Measurements from ENCODE around the gene TACR2.

The TACR2 gene

DNA sequence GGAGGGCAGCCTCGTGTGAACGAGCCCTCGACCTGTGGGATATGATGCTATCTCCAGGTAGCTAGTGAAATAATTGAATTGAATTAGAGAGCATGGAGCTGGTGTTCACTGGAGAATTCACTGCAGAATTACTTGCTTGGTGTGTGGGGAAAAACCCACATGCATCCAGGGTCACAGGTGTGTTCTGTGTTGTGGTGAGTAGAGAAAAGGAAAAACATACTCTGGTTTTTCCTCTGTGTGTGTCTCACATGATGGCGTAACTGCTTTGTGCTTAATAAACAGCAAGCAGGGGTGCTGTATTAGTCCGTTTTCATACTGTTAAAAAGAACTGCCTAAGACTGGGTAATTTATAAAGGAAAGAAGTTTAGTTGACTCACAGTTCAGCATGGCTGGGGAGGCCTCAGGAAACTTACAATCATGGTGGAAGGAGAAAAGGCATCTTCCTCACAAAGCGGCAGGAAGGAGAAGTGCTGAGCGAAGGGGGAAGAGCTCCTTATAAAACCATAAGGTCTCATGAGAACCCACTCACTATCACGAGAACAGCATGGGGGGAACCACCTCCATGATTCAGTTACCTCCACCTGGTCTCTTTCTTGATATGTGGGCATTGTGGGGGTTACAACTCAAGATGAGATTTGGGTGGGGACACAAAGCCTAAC, 62.6 kb downstream of the TACR2 start:
- Histone ChIP-seq H3K27me3 (ENCODE audit: insufficient read depth, low read depth) (no peaks in the 10 kb centered on the region), H2AFZ (ENCODE audit: low read depth) (no peak overlapping the region), H3K4me3 (IDR thresholded peaks at IDR 0.05; ENCODE audit: insufficient read depth, low read depth, low read length) (no peak overlapping the region), H3K36me3 (ENCODE audit: insufficient read depth) (no peaks in the 10 kb centered on the region), H3K9ac (no peak overlapping the region), H3K27ac (no peak overlapping the region), H3K79me2 (ENCODE audit: insufficient read depth, low read depth) (no peaks in the 10 kb centered on the region), H4K20me1 (ENCODE audit: insufficient read depth) (no peaks in the 10 kb centered on the region), H3K4me1 (ENCODE audit: low read depth, poor library complexity, severe bottlenecking) (no peaks in the 10 kb centered on the region), H3K4me2 (no peak overlapping the region)
- TF ChIP-seq, protein P1, sequence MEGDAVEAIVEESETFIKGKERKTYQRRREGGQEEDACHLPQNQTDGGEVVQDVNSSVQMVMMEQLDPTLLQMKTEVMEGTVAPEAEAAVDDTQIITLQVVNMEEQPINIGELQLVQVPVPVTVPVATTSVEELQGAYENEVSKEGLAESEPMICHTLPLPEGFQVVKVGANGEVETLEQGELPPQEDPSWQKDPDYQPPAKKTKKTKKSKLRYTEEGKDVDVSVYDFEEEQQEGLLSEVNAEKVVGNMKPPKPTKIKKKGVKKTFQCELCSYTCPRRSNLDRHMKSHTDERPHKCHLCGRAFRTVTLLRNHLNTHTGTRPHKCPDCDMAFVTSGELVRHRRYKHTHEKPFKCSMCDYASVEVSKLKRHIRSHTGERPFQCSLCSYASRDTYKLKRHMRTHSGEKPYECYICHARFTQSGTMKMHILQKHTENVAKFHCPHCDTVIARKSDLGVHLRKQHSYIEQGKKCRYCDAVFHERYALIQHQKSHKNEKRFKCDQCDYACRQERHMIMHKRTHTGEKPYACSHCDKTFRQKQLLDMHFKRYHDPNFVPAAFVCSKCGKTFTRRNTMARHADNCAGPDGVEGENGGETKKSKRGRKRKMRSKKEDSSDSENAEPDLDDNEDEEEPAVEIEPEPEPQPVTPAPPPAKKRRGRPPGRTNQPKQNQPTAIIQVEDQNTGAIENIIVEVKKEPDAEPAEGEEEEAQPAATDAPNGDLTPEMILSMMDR (conservative IDR thresholded peaks at IDR 0.05; ENCODE audit: low read depth, low read length), result no peak

Data from KMS-11 (cell line).